Measurements from ENCODE around the gene PTMA. TPM values are rescaled to one million over a fixed set of nuclear protein-coding genes. Genes with fewer than 3 reads are reported as not detected.

Gene PTMA
- total and polyA plus RNA-seq, 9 of the 15 experiments (the other 6 are each of a cell fraction or from before 2014, with no cell fraction given), result 429 to 2,322 (median 1,578) TPM

DNA sequence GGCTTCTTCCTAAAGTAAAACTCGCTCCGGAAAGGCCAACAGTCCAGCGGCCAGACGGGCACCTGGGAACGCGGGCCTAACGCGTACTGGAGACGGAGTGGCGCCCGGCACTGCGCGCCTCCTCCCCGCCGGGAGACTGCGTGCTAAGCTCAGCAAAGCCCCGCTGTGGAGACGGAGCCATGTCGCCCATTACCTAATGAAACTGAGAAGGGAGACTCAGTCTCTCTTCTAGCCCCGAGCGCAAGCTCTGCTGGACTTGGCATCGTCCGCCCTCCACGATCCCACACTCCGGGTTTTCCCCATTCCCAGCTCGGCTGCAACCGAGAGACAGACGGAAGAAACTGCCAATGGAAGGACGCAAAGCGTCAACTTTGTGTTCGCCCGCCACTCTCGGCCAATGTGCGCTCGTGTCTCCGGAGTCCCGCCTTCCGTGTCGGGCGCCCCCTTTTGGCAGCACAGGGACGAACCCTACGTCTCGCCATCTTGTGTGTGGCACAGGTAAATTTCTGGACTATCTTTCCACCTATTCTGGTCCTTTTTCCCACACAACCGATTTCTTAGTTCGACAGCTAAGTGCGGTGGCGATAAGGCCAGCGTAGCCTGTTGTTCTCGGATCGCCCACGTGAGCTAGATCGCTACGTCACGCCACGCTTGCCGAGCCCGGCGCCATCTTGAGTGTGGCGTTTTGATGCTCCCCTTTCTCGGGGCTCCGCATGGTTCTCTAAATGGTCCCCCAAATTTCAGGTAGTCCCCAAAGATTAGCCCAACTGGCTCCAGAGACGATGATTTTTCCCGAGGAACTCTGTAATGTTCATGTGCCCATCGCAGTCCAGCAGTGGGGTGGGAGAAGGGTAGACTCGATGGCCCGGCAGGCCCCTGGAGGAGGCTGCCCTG lies 1.3 kb upstream of the PTMA start (continued):
- TF ChIP-seq ESRRB (CRISPR knock-in tag; IDR thresholded peaks at IDR 0.05; ENCODE audit: borderline replicate concordance) (no peak), MEIS2 (IDR thresholded peaks at IDR 0.05; ENCODE audit: partially characterized antibody) (no peak), TSC22D4 (tag; IDR thresholded peaks at IDR 0.05) (no peak), DMBX1 (CRISPR knock-in tag; IDR thresholded peaks at IDR 0.05; ENCODE audit: borderline replicate concordance) (0 out of 2 replicates have a peak, but pooled peaks have one; percentile 55), TFAM (CRISPR knock-in tag; conservative IDR thresholded peaks at IDR 0.05) (no peak), HSF4 (CRISPR knock-in tag; IDR thresholded peaks at IDR 0.05; ENCODE audit: borderline replicate concordance) (no peak), RFX1 (IDR thresholded peaks at IDR 0.05) (no peak), MBD2 (IDR thresholded peaks at IDR 0.05; ENCODE audit: borderline replicate concordance, low read depth) (peak; percentile 97), ZNF717 (CRISPR knock-in tag; IDR thresholded peaks at IDR 0.05) (no peak), BCL6 (CRISPR knock-in tag; IDR thresholded peaks at IDR 0.05) (no peak), ZNF12 (CRISPR knock-in tag; IDR thresholded peaks at IDR 0.05) (no peak; the same call in 1 of the 2 replicates), SAFB (IDR thresholded peaks at IDR 0.05; ENCODE audit: borderline replicate concordance, low read depth, low read length) (no peak), HNRNPH1 (optimal IDR thresholded peaks at IDR 0.05; ENCODE audit: low read depth, low read length) (no peak), NONO (IDR thresholded peaks at IDR 0.05; ENCODE audit: low read depth in 2 of 2, low read length in 1 of 2) (no peak)
- TF ChIP-seq, protein P1, sequence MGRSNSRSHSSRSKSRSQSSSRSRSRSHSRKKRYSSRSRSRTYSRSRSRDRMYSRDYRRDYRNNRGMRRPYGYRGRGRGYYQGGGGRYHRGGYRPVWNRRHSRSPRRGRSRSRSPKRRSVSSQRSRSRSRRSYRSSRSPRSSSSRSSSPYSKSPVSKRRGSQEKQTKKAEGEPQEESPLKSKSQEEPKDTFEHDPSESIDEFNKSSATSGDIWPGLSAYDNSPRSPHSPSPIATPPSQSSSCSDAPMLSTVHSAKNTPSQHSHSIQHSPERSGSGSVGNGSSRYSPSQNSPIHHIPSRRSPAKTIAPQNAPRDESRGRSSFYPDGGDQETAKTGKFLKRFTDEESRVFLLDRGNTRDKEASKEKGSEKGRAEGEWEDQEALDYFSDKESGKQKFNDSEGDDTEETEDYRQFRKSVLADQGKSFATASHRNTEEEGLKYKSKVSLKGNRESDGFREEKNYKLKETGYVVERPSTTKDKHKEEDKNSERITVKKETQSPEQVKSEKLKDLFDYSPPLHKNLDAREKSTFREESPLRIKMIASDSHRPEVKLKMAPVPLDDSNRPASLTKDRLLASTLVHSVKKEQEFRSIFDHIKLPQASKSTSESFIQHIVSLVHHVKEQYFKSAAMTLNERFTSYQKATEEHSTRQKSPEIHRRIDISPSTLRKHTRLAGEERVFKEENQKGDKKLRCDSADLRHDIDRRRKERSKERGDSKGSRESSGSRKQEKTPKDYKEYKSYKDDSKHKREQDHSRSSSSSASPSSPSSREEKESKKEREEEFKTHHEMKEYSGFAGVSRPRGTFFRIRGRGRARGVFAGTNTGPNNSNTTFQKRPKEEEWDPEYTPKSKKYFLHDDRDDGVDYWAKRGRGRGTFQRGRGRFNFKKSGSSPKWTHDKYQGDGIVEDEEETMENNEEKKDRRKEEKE (IDR thresholded peaks at IDR 0.05; ENCODE audit: borderline replicate concordance in 1 of 2, control insufficient read depth in 1 of 2, low read depth in 2 of 2, low read length in 1 of 2), result no peak
- TF ChIP-seq, protein P2, sequence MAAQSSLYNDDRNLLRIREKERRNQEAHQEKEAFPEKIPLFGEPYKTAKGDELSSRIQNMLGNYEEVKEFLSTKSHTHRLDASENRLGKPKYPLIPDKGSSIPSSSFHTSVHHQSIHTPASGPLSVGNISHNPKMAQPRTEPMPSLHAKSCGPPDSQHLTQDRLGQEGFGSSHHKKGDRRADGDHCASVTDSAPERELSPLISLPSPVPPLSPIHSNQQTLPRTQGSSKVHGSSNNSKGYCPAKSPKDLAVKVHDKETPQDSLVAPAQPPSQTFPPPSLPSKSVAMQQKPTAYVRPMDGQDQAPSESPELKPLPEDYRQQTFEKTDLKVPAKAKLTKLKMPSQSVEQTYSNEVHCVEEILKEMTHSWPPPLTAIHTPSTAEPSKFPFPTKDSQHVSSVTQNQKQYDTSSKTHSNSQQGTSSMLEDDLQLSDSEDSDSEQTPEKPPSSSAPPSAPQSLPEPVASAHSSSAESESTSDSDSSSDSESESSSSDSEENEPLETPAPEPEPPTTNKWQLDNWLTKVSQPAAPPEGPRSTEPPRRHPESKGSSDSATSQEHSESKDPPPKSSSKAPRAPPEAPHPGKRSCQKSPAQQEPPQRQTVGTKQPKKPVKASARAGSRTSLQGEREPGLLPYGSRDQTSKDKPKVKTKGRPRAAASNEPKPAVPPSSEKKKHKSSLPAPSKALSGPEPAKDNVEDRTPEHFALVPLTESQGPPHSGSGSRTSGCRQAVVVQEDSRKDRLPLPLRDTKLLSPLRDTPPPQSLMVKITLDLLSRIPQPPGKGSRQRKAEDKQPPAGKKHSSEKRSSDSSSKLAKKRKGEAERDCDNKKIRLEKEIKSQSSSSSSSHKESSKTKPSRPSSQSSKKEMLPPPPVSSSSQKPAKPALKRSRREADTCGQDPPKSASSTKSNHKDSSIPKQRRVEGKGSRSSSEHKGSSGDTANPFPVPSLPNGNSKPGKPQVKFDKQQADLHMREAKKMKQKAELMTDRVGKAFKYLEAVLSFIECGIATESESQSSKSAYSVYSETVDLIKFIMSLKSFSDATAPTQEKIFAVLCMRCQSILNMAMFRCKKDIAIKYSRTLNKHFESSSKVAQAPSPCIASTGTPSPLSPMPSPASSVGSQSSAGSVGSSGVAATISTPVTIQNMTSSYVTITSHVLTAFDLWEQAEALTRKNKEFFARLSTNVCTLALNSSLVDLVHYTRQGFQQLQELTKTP (IDR thresholded peaks at IDR 0.05; ENCODE audit: low read depth in 1 of 2, partially characterized antibody in 2 of 2), result no peak
- TF ChIP-seq, protein P3, sequence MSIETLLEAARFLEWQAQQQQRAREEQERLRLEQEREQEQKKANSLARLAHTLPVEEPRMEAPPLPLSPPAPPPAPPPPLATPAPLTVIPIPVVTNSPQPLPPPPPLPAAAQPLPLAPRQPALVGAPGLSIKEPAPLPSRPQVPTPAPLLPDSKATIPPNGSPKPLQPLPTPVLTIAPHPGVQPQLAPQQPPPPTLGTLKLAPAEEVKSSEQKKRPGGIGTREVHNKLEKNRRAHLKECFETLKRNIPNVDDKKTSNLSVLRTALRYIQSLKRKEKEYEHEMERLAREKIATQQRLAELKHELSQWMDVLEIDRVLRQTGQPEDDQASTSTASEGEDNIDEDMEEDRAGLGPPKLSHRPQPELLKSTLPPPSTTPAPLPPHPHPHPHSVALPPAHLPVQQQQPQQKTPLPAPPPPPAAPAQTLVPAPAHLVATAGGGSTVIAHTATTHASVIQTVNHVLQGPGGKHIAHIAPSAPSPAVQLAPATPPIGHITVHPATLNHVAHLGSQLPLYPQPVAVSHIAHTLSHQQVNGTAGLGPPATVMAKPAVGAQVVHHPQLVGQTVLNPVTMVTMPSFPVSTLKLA (conservative IDR thresholded peaks at IDR 0.05), result peak; percentile 55 to 67; a peak in 3 of 4 replicates

Data from K562 (cell line).